Smooth muscle cell of the coronary artery (primary cell): ENCODE results near the gene CLDN2. TPM values are rescaled to one million over a fixed set of nuclear protein-coding genes. Genes with fewer than 3 reads are reported as not detected.

ENCODE experiments used
- total RNA-seq: library from RNA; depleted of rRNA; stranded (reverse); fragments of >200 nt; gene quantifications from 2 replicates; pipeline ENCODE4 v1.2.3, GENCODE V29; 2014; ENCODE audit warnings: low replicate concordance

CLDN2 gene
- under 0.01 TPM in 1 of 2 replicates, not detected in the other for total RNA-seq

DNA sequence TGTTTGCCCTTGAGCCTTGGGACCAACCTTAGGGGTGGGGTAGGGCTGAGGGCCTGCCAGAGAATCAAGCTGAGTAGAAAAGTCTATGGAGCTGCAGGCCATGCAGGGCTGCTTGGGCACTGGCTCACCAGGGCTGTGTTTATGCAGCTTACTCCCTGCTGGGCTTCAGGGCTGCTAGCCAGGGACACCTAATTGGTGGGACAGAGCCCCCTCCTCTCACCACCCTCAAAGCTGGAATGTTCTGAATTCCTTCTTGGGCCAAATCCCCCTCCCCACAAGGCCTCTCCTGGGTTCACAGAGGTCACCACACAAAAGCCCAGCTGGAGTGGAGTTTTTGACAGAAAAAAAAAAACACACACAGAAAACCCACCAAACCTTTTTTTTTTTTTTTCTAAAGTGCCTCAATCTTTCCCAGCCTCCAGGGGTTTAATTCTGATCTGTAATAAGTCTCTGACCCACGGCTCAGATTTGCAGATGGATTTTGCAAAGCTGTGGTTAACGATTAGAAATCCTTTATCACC lies at the start of gene CLDN2:
Gene CLDN2 (plus strand): TSS at position 471 of the 521 bp plus-strand sequence. CDS start 7,827 bp downstream, outside the sequence.

GRCh38 chrX:106903291-106903824 lies 16.8 kb upstream of the CLDN2 start, which contains the start of gene RIPPLY1:
TSS of gene RIPPLY1 (minus strand) at chrX:106903341. CDS start at chrX:106903287, 54 bp downstream.

Other genes with a start within 250 kb of the CLDN2 start
- gene RNF128, start 193.7 kb upstream of the CLDN2 start, total RNA-seq: 1.1 and 1.6 TPM in 2 replicates
- gene TBC1D8B, start 117.7 kb upstream of the CLDN2 start, total RNA-seq: 6.6 and 12.1 TPM in 2 replicates
- not detected in 2 replicates for gene RIPPLY1, start 17.1 kb upstream of the CLDN2 start, total RNA-seq
- 23.5 and 25.9 TPM in 2 replicates for gene MORC4, start 79.8 kb downstream of the CLDN2 start, total RNA-seq
- 6.3 and 8.4 TPM in 2 replicates for gene RBM41, start 198.4 kb downstream of the CLDN2 start, total RNA-seq